ENCODE results near the gene FAM222B. TPM values are rescaled to one million over a fixed set of nuclear protein-coding genes. Genes with fewer than 3 reads are reported as not detected.

Gene FAM222B
- total RNA-seq, 1 experiment from 2014 or later: 18.5 TPM

GRCh38 chr17:28748852-28749515 is 93.6 kb downstream of the FAM222B start:
- Mint-ChIP-seq H3K27ac (ENCODE audit: low read depth, unreplicated experiment) (peak overlapping the region; percentile 62), H3K4me1 (ENCODE audit: insufficient read depth, unreplicated experiment) (peaks cover 13% of the 10 kb centered on the region)

GRCh38 chr17:28747801-28748750 is 94.5 kb downstream of the FAM222B start:
- Mint-ChIP-seq H3K36me3 (ENCODE audit: insufficient read depth, unreplicated experiment) (peaks cover 83% of the 10 kb centered on the region), H3K9me3 (ENCODE audit: unreplicated experiment) (no peaks in the 10 kb centered on the region), H3K27me3 (ENCODE audit: insufficient read depth, unreplicated experiment) (no peaks in the 10 kb centered on the region), H3K4me3 (ENCODE audit: unreplicated experiment) (no peak overlapping the region), H3K4me1 (ENCODE audit: insufficient read depth, unreplicated experiment) (peaks cover 15% of the 10 kb centered on the region), H3K27ac (ENCODE audit: low read depth, unreplicated experiment) (peak overlapping the region; percentile 62)
- ChIA-PET POLR2A (interaction anchor here (1.1 to 17.3 kb wide), 5 partner anchors 15 to 202 kb away, joined by 3 to 1135 read pairs (median 7); partner anchors contain the start of genes FLOT2, NEK8, RPL23A and TLCD1), CTCF (interaction anchor here (0.6 to 15.1 kb wide), 5 partner anchors 14 to 150 kb away, joined by 3 to 365 read pairs (median 5); partner anchors contain the start of genes FLOT2, NEK8, RPL23A and TLCD1)
- BruUV-seq (replicated peaks): no TSS peak
- no peak for TF ChIP-seq CTCF (IDR thresholded peaks at IDR 0.05; ENCODE audit: unreplicated experiment)
- no peak for DNase-seq (ENCODE audit: unreplicated experiment)
- intact Hi-C loops (cut with micrococcal nuclease): no loop called here

More at GRCh38 chr17:28748852-28749515, 93.6 kb downstream of the FAM222B start:
- intact Hi-C loops (cut with micrococcal nuclease): no loop called here
- Mint-ChIP-seq H3K9me3 (ENCODE audit: unreplicated experiment) (no peaks in the 10 kb centered on the region), H3K36me3 (ENCODE audit: insufficient read depth, unreplicated experiment) (peaks cover 83% of the 10 kb centered on the region), H3K4me3 (ENCODE audit: unreplicated experiment) (no peak overlapping the region), H3K27me3 (ENCODE audit: insufficient read depth, unreplicated experiment) (no peaks in the 10 kb centered on the region)
- no TSS peak for BruUV-seq (replicated peaks)
- CTCF ChIA-PET: interaction anchor here (0.6 to 15.1 kb wide), 10 partner anchors 9 to 174 kb away, joined by 3 to 365 read pairs (median 4); partner anchors contain the start of genes NEK8, RPL23A and TLCD1
- no peak for DNase-seq (ENCODE audit: unreplicated experiment)
- no peak for TF ChIP-seq CTCF (IDR thresholded peaks at IDR 0.05; ENCODE audit: unreplicated experiment)
- POLR2A ChIA-PET: interaction anchor here (1.1 to 17.3 kb wide), 5 partner anchors 22 to 203 kb away, joined by 3 to 1135 read pairs (median 6); partner anchors contain the start of genes FLOT2, NEK8, PHF12 and RPL23A

GRCh38 chr17:28747051-28747691 is 95.4 kb downstream of the FAM222B start:
- POLR2A ChIA-PET: interaction anchor here (1.8 to 17.3 kb wide), 8 partner anchors 16 to 205 kb away, joined by 6 to 1135 read pairs (median 14); partner anchors contain the start of genes DHRS13, NEK8, PHF12 and RPL23A
- CTCF ChIA-PET: interaction anchor here (1.0 to 15.1 kb wide), 5 partner anchors 12 to 151 kb away, joined by 3 to 365 read pairs (median 4); partner anchors contain the start of genes FLOT2, NEK8 and TLCD1
- Mint-ChIP-seq H3K4me1 (ENCODE audit: insufficient read depth, unreplicated experiment) (peaks cover 19% of the 10 kb centered on the region), H3K36me3 (ENCODE audit: insufficient read depth, unreplicated experiment) (peaks cover 74% of the 10 kb centered on the region), H3K4me3 (ENCODE audit: unreplicated experiment) (peak overlapping the region; percentile 91), H3K9me3 (ENCODE audit: unreplicated experiment) (no peaks in the 10 kb centered on the region), H3K27ac (ENCODE audit: low read depth, unreplicated experiment) (peak overlapping the region; percentile 89), H3K27me3 (ENCODE audit: insufficient read depth, unreplicated experiment) (no peaks in the 10 kb centered on the region)
- TF ChIP-seq CTCF (IDR thresholded peaks at IDR 0.05; ENCODE audit: unreplicated experiment): no peak
- DNase-seq (ENCODE audit: unreplicated experiment): peak; percentile 88
- BruUV-seq (replicated peaks): no TSS peak
- intact Hi-C loops (cut with micrococcal nuclease): no loop called here

All from MCF 10A (cell line).